Peyer's patch (tissue), 4 donors: ENCODE data around the gene DUOX1.

Experiments
- POLR2A ChIP-seq, 2 donors: fragments of 450-650 bp; IDR thresholded peaks; one replicate each; pipeline ENCODE4 v1.5.1; 2017; ENCODE audit warnings: antibody characterized with exemption in 2 of 2, mild to moderate bottlenecking in 2 of 2, moderate library complexity in 2 of 2
- TF ChIP-seq, protein P1 (sequence below), 6 experiments: fragments of 450-650 bp in 4 of 6; fragments of 200-600 bp in 2 of 6; sonication (generic) in 1 of 6; IDR thresholded peaks; one replicate each; pipeline ENCODE4 v1.5.1; 2017 to 2019; ENCODE audit warnings: antibody characterized with exemption in 6 of 6, mild to moderate bottlenecking in 3 of 6, moderate library complexity in 1 of 6

DNA sequence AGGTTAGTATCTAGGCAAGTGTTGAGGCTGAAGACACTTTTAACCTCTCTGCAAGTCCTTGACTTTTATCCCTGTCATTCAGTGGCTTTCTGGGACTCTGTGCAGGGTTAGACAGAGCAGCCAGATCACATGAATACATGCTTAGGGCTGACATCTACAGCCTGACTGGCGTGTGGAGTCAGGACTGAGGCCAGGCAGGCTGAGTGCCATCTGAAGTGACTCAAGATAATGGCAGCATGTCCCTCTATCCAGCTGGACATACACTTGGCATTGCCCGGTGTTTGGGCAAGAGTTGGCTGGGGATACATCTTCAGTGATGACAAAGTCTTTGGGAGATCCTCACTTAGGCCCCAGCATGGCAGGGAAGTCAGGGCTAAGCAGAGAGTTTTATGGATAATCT, 38.2 kb upstream of the DUOX1 start:
- TF ChIP-seq, protein P1, sequence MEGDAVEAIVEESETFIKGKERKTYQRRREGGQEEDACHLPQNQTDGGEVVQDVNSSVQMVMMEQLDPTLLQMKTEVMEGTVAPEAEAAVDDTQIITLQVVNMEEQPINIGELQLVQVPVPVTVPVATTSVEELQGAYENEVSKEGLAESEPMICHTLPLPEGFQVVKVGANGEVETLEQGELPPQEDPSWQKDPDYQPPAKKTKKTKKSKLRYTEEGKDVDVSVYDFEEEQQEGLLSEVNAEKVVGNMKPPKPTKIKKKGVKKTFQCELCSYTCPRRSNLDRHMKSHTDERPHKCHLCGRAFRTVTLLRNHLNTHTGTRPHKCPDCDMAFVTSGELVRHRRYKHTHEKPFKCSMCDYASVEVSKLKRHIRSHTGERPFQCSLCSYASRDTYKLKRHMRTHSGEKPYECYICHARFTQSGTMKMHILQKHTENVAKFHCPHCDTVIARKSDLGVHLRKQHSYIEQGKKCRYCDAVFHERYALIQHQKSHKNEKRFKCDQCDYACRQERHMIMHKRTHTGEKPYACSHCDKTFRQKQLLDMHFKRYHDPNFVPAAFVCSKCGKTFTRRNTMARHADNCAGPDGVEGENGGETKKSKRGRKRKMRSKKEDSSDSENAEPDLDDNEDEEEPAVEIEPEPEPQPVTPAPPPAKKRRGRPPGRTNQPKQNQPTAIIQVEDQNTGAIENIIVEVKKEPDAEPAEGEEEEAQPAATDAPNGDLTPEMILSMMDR (IDR thresholded peaks at IDR 0.05) = no peak
- TF ChIP-seq POLR2A (IDR thresholded peaks at IDR 0.05) = no peak
